ENCODE data around the gene ZNF507. TPM values are rescaled to one million over a fixed set of nuclear protein-coding genes. Genes with fewer than 3 reads are reported as not detected.

The ZNF507 gene
- total RNA-seq (ENCODE audit: low replicate concordance) = 13.0 and 22.4 TPM in 2 replicates

GRCh38 chr19:32345261-32346207 is at the start of gene ZNF507:
Gene ZNF507, plus strand, starts transcription at chr19:32345610. Its CDS starts 7,221 bp downstream, at chr19:32352831.
- Histone ChIP-seq H3K4me2 (peak within 1 kb of the TSS; percentile 98), H4K20me1 (ENCODE audit: low read depth) (no peaks in the 10 kb centered on the region), H3K9me3 (ENCODE audit: low read depth) (no peaks in the 10 kb centered on the region), H3K36me3 (peaks cover 12% of the 10 kb centered on the region), H3F3A (ENCODE audit: low read depth) (no peaks in the 10 kb centered on the region), H2AFZ (replicated peaks) (peak within 1 kb of the TSS; percentile 86), H3K27ac (peak within 1 kb of the TSS; percentile 43), H3K27me3 (no peaks in the 10 kb centered on the region), H3K79me2 (ENCODE audit: low read depth) (peaks cover 50% of the 10 kb centered on the region), H3K4me1 (peaks cover 9% of the 10 kb centered on the region), H3K4me3 (peak within 1 kb of the TSS; percentile 96), H3K9ac (peak within 1 kb of the TSS; percentile 96)
- Mint-ChIP-seq H3K9me3 (peaks cover 5% of the 10 kb centered on the region), H3K4me3 (peak within 1 kb of the TSS; percentile 97), H3K27ac (peak within 1 kb of the TSS; percentile 69), H3K36me3 (peaks cover 5% of the 10 kb centered on the region), H3K4me1 (peaks cover 13% of the 10 kb centered on the region), H3K27me3 (ENCODE audit: insufficient read depth, low read depth) (no peaks in the 10 kb centered on the region)
- TF ChIP-seq EZH2 (IDR thresholded peaks at IDR 0.05) (no peak), CTCF (IDR thresholded peaks at IDR 0.05) (peak; percentile 30), EZH2phosphoT487 (IDR thresholded peaks at IDR 0.05) (no peak)
- DNase-seq (ENCODE audit: low spot score) = peak; percentile 93

- no peak for DNase-seq (ENCODE audit: low spot score)
- Histone ChIP-seq H3K36me3 (peaks cover 6% of the 10 kb centered on the region), H3K4me1 (no peaks in the 10 kb centered on the region), H3K4me2 (no peak overlapping the region), H3F3A (ENCODE audit: low read depth) (no peaks in the 10 kb centered on the region), H3K9ac (no peak overlapping the region), H3K79me2 (ENCODE audit: low read depth) (no peaks in the 10 kb centered on the region), H4K20me1 (ENCODE audit: low read depth) (no peaks in the 10 kb centered on the region), H3K4me3 (no peak overlapping the region), H3K9me3 (ENCODE audit: low read depth) (no peaks in the 10 kb centered on the region), H3K27me3 (no peaks in the 10 kb centered on the region), H2AFZ (replicated peaks) (no peak overlapping the region), H3K27ac (no peak overlapping the region)
- Mint-ChIP-seq H3K4me1 (no peaks in the 10 kb centered on the region), H3K9me3 (peaks cover 23% of the 10 kb centered on the region), H3K36me3 (no peaks in the 10 kb centered on the region), H3K27ac (no peak overlapping the region), H3K4me3 (no peak overlapping the region), H3K27me3 (ENCODE audit: insufficient read depth, low read depth) (peaks cover 5% of the 10 kb centered on the region)
- no peak for TF ChIP-seq EZH2phosphoT487 (IDR thresholded peaks at IDR 0.05)
- TF ChIP-seq EZH2 (IDR thresholded peaks at IDR 0.05) = no peak
- TF ChIP-seq CTCF (IDR thresholded peaks at IDR 0.05) = no peak
Measured at GRCh38 chr19:32296694-32297093, 48.7 kb upstream of the ZNF507 start.

- H3K9me3 Mint-ChIP-seq = peaks cover 28% of the 10 kb centered on the region
- no peak for DNase-seq (ENCODE audit: low spot score)
- no peak overlapping the region for H3K9ac ChIP-seq
Measured at GRCh38 chr19:32302778-32303177, 42.6 kb upstream of the ZNF507 start.

More at GRCh38 chr19:32302778-32303177, 42.6 kb upstream of the ZNF507 start:
- H3K79me2 ChIP-seq (ENCODE audit: low read depth) = no peaks in the 10 kb centered on the region
- Mint-ChIP-seq H3K27ac (no peak overlapping the region), H3K4me3 (no peak overlapping the region), H3K4me1 (no peaks in the 10 kb centered on the region), H3K27me3 (ENCODE audit: insufficient read depth, low read depth) (no peaks in the 10 kb centered on the region), H3K36me3 (no peaks in the 10 kb centered on the region)
- H3K4me2 ChIP-seq = no peak overlapping the region
- H3K27me3 ChIP-seq = no peaks in the 10 kb centered on the region
- H3K27ac ChIP-seq = no peak overlapping the region
- H3K36me3 ChIP-seq = peaks cover 6% of the 10 kb centered on the region
- H3K4me3 ChIP-seq = no peak overlapping the region
- no peak overlapping the region for H2AFZ ChIP-seq (replicated peaks)
- no peaks in the 10 kb centered on the region for H3K4me1 ChIP-seq
- H4K20me1 ChIP-seq (ENCODE audit: low read depth) = no peaks in the 10 kb centered on the region
- no peak for TF ChIP-seq EZH2phosphoT487 (IDR thresholded peaks at IDR 0.05)
- no peak for TF ChIP-seq EZH2 (IDR thresholded peaks at IDR 0.05)
- TF ChIP-seq CTCF (IDR thresholded peaks at IDR 0.05) = no peak
- H3K9me3 ChIP-seq (ENCODE audit: low read depth) = no peaks in the 10 kb centered on the region
- H3F3A ChIP-seq (ENCODE audit: low read depth) = no peaks in the 10 kb centered on the region
